ENCODE measurements around the gene VIL1. TPM values are rescaled to one million over a fixed set of nuclear protein-coding genes. Genes with fewer than 3 reads are reported as not detected.

Gene VIL1
- total and polyA plus RNA-seq, 2 of the 13 experiments (the other 11 are each of a cell fraction or from before 2014, with no cell fraction given) = 287 to 301 TPM

DNA sequence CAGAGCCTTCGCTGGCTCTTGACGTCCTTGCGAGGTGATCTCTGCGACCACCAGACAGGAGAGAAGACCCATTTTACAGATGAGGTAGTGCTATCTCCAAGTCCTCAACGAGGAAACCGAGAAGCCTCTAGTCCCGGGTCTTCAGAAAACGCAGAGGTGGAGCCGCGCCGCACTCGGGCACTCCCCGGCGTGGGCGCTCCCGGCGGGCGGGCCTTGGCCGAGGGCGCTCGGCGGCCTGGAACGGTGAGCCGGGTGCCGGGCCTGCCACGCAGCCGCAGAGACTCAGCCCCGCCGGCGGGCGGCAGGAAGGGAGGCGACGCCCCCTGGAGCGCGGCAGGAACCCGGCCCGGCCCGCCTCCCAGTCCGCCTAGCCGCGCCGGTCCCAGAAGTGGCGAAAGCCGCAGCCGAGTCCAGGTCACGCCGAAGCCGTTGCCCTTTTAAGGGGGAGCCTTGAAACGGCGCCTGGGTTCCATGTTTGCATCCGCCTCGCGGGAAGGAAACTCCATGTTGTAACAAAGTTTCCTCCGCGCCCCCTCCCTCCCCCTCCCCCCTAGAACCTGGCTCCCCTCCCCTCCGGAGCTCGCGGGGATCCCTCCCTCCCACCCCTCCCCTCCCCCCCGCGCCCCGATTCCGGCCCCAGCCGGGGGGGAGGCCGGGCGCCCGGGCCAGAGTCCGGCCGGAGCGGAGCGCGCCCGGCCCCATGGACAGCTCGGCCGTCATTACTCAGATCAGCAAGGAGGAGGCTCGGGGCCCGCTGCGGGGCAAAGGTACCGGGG lies 19.3 kb upstream of the VIL1 start, which contains the start of gene CTDSP1 (continued):
- TF ChIP-seq, protein P1, sequence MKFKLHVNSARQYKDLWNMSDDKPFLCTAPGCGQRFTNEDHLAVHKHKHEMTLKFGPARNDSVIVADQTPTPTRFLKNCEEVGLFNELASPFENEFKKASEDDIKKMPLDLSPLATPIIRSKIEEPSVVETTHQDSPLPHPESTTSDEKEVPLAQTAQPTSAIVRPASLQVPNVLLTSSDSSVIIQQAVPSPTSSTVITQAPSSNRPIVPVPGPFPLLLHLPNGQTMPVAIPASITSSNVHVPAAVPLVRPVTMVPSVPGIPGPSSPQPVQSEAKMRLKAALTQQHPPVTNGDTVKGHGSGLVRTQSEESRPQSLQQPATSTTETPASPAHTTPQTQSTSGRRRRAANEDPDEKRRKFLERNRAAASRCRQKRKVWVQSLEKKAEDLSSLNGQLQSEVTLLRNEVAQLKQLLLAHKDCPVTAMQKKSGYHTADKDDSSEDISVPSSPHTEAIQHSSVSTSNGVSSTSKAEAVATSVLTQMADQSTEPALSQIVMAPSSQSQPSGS (CRISPR knock-in tag; IDR thresholded peaks at IDR 0.05) = peak; percentile 68
- TF ChIP-seq FLYWCH1 (CRISPR knock-in tag; IDR thresholded peaks at IDR 0.05) (no peak), KMT2A (CRISPR knock-in tag; IDR thresholded peaks at IDR 0.05) (no peak), SMARCE1 (IDR thresholded peaks at IDR 0.05; ENCODE audit: borderline replicate concordance) (no peak), MED8 (CRISPR knock-in tag; IDR thresholded peaks at IDR 0.05; ENCODE audit: insufficient replicate concordance) (peak; percentile 74), ZNF672 (CRISPR knock-in tag; IDR thresholded peaks at IDR 0.05) (no peak), MYC (CRISPR knock-in tag; IDR thresholded peaks at IDR 0.05; ENCODE audit: borderline replicate concordance) (peak; percentile 79), ZKSCAN8 (CRISPR knock-in tag; IDR thresholded peaks at IDR 0.05; ENCODE audit: borderline replicate concordance) (no peak)
- TF ChIP-seq, protein P2, sequence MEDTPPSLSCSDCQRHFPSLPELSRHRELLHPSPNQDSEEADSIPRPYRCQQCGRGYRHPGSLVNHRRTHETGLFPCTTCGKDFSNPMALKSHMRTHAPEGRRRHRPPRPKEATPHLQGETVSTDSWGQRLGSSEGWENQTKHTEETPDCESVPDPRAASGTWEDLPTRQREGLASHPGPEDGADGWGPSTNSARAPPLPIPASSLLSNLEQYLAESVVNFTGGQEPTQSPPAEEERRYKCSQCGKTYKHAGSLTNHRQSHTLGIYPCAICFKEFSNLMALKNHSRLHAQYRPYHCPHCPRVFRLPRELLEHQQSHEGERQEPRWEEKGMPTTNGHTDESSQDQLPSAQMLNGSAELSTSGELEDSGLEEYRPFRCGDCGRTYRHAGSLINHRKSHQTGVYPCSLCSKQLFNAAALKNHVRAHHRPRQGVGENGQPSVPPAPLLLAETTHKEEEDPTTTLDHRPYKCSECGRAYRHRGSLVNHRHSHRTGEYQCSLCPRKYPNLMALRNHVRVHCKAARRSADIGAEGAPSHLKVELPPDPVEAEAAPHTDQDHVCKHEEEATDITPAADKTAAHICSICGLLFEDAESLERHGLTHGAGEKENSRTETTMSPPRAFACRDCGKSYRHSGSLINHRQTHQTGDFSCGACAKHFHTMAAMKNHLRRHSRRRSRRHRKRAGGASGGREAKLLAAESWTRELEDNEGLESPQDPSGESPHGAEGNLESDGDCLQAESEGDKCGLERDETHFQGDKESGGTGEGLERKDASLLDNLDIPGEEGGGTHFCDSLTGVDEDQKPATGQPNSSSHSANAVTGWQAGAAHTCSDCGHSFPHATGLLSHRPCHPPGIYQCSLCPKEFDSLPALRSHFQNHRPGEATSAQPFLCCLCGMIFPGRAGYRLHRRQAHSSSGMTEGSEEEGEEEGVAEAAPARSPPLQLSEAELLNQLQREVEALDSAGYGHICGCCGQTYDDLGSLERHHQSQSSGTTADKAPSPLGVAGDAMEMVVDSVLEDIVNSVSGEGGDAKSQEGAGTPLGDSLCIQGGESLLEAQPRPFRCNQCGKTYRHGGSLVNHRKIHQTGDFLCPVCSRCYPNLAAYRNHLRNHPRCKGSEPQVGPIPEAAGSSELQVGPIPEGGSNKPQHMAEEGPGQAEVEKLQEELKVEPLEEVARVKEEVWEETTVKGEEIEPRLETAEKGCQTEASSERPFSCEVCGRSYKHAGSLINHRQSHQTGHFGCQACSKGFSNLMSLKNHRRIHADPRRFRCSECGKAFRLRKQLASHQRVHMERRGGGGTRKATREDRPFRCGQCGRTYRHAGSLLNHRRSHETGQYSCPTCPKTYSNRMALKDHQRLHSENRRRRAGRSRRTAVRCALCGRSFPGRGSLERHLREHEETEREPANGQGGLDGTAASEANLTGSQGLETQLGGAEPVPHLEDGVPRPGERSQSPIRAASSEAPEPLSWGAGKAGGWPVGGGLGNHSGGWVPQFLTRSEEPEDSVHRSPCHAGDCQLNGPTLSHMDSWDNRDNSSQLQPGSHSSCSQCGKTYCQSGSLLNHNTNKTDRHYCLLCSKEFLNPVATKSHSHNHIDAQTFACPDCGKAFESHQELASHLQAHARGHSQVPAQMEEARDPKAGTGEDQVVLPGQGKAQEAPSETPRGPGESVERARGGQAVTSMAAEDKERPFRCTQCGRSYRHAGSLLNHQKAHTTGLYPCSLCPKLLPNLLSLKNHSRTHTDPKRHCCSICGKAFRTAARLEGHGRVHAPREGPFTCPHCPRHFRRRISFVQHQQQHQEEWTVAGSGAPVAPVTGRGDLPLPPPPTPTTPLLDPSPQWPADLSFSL (CRISPR knock-in tag; IDR thresholded peaks at IDR 0.05) = no peak
- TF ChIP-seq, protein P3, sequence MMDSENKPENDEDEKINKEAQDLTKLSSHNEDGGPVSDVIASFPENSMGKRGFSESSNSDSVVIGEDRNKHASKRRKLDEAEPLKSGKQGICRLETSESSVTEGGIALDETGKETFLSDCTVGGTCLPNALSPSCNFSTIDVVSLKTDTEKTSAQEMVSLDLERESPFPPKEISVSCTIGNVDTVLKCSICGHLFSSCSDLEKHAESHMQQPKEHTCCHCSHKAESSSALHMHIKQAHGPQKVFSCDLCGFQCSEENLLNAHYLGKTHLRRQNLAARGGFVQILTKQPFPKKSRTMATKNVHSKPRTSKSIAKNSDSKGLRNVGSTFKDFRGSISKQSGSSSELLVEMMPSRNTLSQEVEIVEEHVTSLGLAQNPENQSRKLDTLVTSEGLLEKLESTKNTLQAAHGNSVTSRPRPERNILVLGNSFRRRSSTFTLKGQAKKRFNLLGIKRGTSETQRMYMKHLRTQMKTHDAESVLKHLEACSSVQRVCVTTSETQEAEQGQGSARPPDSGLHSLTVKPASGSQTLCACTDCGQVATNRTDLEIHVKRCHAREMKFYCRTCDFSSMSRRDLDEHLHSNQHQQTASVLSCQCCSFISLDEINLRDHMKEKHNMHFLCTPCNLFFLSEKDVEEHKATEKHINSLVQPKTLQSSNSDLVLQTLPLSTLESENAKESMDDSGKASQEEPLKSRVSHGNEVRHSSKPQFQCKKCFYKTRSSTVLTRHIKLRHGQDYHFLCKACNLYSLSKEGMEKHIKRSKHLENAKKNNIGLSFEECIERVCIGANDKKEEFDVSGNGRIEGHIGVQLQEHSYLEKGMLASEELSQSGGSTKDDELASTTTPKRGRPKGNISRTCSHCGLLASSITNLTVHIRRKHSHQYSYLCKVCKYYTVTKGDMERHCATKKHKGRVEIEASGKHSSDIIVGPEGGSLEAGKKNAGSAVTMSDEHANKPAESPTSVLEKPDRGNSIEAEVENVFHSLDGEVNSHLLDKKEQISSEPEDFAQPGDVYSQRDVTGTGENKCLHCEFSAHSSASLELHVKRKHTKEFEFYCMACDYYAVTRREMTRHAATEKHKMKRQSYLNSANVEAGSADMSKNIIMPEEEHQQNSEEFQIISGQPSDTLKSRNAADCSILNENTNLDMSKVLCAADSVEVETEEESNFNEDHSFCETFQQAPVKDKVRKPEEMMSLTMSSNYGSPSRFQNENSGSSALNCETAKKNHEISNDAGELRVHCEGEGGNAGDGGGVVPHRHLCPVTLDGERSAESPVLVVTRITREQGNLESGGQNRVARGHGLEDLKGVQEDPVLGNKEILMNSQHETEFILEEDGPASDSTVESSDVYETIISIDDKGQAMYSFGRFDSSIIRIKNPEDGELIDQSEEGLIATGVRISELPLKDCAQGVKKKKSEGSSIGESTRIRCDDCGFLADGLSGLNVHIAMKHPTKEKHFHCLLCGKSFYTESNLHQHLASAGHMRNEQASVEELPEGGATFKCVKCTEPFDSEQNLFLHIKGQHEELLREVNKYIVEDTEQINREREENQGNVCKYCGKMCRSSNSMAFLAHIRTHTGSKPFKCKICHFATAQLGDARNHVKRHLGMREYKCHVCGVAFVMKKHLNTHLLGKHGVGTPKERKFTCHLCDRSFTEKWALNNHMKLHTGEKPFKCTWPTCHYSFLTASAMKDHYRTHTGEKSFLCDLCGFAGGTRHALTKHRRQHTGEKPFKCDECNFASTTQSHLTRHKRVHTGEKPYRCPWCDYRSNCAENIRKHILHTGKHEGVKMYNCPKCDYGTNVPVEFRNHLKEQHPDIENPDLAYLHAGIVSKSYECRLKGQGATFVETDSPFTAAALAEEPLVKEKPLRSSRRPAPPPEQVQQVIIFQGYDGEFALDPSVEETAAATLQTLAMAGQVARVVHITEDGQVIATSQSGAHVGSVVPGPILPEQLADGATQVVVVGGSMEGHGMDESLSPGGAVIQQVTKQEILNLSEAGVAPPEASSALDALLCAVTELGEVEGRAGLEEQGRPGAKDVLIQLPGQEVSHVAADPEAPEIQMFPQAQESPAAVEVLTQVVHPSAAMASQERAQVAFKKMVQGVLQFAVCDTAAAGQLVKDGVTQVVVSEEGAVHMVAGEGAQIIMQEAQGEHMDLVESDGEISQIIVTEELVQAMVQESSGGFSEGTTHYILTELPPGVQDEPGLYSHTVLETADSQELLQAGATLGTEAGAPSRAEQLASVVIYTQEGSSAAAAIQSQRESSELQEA (CRISPR knock-in tag; IDR thresholded peaks at IDR 0.05; ENCODE audit: not compliant biosample characterization) = no peak
- TF ChIP-seq, protein P4, sequence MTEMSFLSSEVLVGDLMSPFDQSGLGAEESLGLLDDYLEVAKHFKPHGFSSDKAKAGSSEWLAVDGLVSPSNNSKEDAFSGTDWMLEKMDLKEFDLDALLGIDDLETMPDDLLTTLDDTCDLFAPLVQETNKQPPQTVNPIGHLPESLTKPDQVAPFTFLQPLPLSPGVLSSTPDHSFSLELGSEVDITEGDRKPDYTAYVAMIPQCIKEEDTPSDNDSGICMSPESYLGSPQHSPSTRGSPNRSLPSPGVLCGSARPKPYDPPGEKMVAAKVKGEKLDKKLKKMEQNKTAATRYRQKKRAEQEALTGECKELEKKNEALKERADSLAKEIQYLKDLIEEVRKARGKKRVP (CRISPR knock-in tag; IDR thresholded peaks at IDR 0.05) = peak in 1 of 2 experiments; percentile 29; a peak in 1 of 4 replicates

Measured in HepG2 (cell line).